HepG2 (cell line): ENCODE data around the gene EYA2. TPM values are rescaled to one million over a fixed set of nuclear protein-coding genes. Genes with fewer than 3 reads are reported as not detected.

Experiments
- ATAC-seq: fragments of 200-7000 bp; cut with Tn5 transposase; 3 replicates; pipeline ENCODE4 v1.9.1; 2020; ENCODE audit warnings: mild to moderate bottlenecking, moderate library complexity
- BruUV-seq: library from RNA; stranded (reverse); fragments of 400-500 nt; replicated peaks from 2 replicates; lab custom pipeline; 2021; lab: Mats Ljungman, UMichigan
- CTCF ChIA-PET: fragments of 300-600 bp; formaldehyde crosslinking; extraction: SDS; loops from one replicate; lab custom pipeline; 2021; ENCODE audit warnings: low total read pairs, inconsistent platforms, low intra/inter-chr PET ratio; lab: Yijun Ruan, JAX
- POLR2A ChIA-PET: fragments of 350-600 bp; sonication (Branson Sonifier 250); formaldehyde crosslinking; loops from one replicate; lab custom pipeline; 2020; ENCODE audit warnings: antibody characterized with exemption, inconsistent platforms; lab: Yijun Ruan, JAX
- DNase-seq: peaks from one replicate; pipeline ENCODE4 v3.0.0-alpha.2; 2015; ENCODE audit warnings: low spot score
- FAIRE-seq: peaks from 3 replicates; lab custom pipeline; 2011; peaks lifted over from hg19 to GRCh38; lab: Jason Lieb, UNC
- H2AFZ ChIP-seq: one replicate; pipeline ENCODE4 v1.6.1; 2011; ENCODE audit warnings: low read length, inconsistent platforms
- H3K27ac ChIP-seq: fragments of 300-600 bp; 3 replicates; pipeline ENCODE4 v1.8.0; 2011; ENCODE audit warnings: mixed run types, mild to moderate bottlenecking, mixed read lengths, low read length, inconsistent platforms; ENCODE audit not compliant: insufficient read depth; ENCODE audit errors: extremely low read length
- H3K27me3 ChIP-seq, 2 experiments: fragments of 200-600 bp in 1 of 2; 2 replicates in 1 of 2; 3 replicates in 1 of 2; pipeline versions ENCODE4 v1.6.0 to v1.8.0; 2011; ENCODE audit warnings: low read length in 2 of 2, mild to moderate bottlenecking in 2 of 2, moderate library complexity in 2 of 2, inconsistent platforms in 1 of 2; ENCODE audit not compliant: insufficient read depth in 2 of 2, control insufficient read depth in 1 of 2
- H3K36me3 ChIP-seq, 2 experiments: fragments of 200-600 bp in 1 of 2; replicated peaks in 1 of 2; 2 replicates in 1 of 2; 3 replicates in 1 of 2; pipeline versions ENCODE4 v1.5.1 to v1.8.0; 2011; ENCODE audit warnings: low read length in 2 of 2, inconsistent platforms in 1 of 2; ENCODE audit not compliant: insufficient read depth in 2 of 2, control insufficient read depth in 1 of 2
- H3K4me1 ChIP-seq: 2 replicates; pipeline ENCODE4 v1.5.1; 2012; ENCODE audit warnings: low read length, inconsistent platforms; ENCODE audit not compliant: insufficient read depth
- H3K4me2 ChIP-seq: 2 replicates; pipeline ENCODE4 v1.6.0; 2011; ENCODE audit warnings: low read depth, low read length, inconsistent platforms
- H3K4me3 ChIP-seq, 3 experiments: fragments of 200-600 bp in 1 of 3; sonication (generic), shearing (Covaris generic) in 1 of 3; replicated peaks in 1 of 3; 2 replicates each; pipeline ENCODE4 v1.5.1; 2011 to 2016; ENCODE audit warnings: low read length in 3 of 3, inconsistent platforms in 2 of 3, low read depth in 2 of 3, mild to moderate bottlenecking in 2 of 3, control low read depth in 1 of 3, mixed read lengths in 1 of 3; ENCODE audit not compliant: insufficient read depth in 1 of 3
- H3K79me2 ChIP-seq: one replicate; pipeline ENCODE4 v1.6.1; 2011; ENCODE audit warnings: low read length, inconsistent platforms; ENCODE audit not compliant: insufficient read depth
- H3K9ac ChIP-seq: 2 replicates; pipeline ENCODE4 v1.6.0; 2011; ENCODE audit warnings: mild to moderate bottlenecking, low read depth, low read length, inconsistent platforms; ENCODE audit not compliant: insufficient read depth
- H3K9me3 ChIP-seq: 2 replicates; pipeline ENCODE4 v1.5.1; 2012; ENCODE audit warnings: mild to moderate bottlenecking, low read length
- H4K20me1 ChIP-seq: 2 replicates; pipeline ENCODE4 v1.6.0; 2011; ENCODE audit warnings: inconsistent platforms, mild to moderate bottlenecking, low read length, moderate library complexity; ENCODE audit not compliant: insufficient read depth
- ATAD3A ChIP-seq: sonication (generic); formaldehyde crosslinking; IDR thresholded peaks from 2 replicates; pipeline ENCODE4 v1.4.0; 2020; ENCODE audit warnings: missing genetic modification reagents
- CEBPZ ChIP-seq: IDR thresholded peaks from 2 replicates; pipeline ENCODE4 v1.6.1; 2012; ENCODE audit warnings: low read length, improper control_type of control experiment
- DNMT3B ChIP-seq: conservative IDR thresholded peaks from 2 replicates; pipeline ENCODE4 v1.6.1; 2016; ENCODE audit warnings: missing biosample characterization, control low read depth
- HOXA5 ChIP-seq: sonication (generic); formaldehyde crosslinking; IDR thresholded peaks from 2 replicates; pipeline ENCODE4 v1.4.0; 2020; ENCODE audit warnings: missing genetic modification reagents
- LRRFIP1 ChIP-seq: sonication (generic); formaldehyde crosslinking; conservative IDR thresholded peaks from 2 replicates; pipeline ENCODE4 v1.4.0; 2020; ENCODE audit warnings: missing genetic modification reagents
- MAX ChIP-seq: IDR thresholded peaks from 2 replicates; pipeline ENCODE4 v1.6.1; 2012; ENCODE audit warnings: inconsistent platforms
- MLX ChIP-seq: IDR thresholded peaks from 2 replicates; pipeline ENCODE4 v1.6.1; 2016
- MNT ChIP-seq: fragments of 450-650 bp; IDR thresholded peaks from 2 replicates; pipeline ENCODE4 v1.6.1; 2016
- NCOA2 ChIP-seq: sonication (generic); formaldehyde crosslinking; IDR thresholded peaks from 2 replicates; pipeline ENCODE4 v1.8.0; 2022; ENCODE audit warnings: inconsistent platforms
- ZNF101 ChIP-seq: sonication (generic); formaldehyde crosslinking; IDR thresholded peaks from 2 replicates; pipeline ENCODE4 v1.4.0; 2020; ENCODE audit warnings: mild to moderate bottlenecking, low read depth, missing genetic modification reagents, borderline replicate concordance
- ZNF207 ChIP-seq: fragments of 450-650 bp; IDR thresholded peaks from 2 replicates; pipeline ENCODE4 v1.6.1; 2016; ENCODE audit warnings: antibody characterized with exemption, borderline replicate concordance
- ZNF512B ChIP-seq: sonication (generic); formaldehyde crosslinking; IDR thresholded peaks from 2 replicates; pipeline ENCODE4 v1.5.1; 2020; ENCODE audit warnings: missing genetic modification reagents, mild to moderate bottlenecking, borderline replicate concordance
- ZNF891 ChIP-seq: sonication (generic); formaldehyde crosslinking; IDR thresholded peaks from 2 replicates; pipeline ENCODE4 v1.5.0; 2020; ENCODE audit warnings: mild to moderate bottlenecking, missing genetic modification reagents
- WGBS: methylation state at CpG from one replicate; pipeline ENCODE4 v1.1.6; 2017; ENCODE audit warnings: low lambda C conversion rate; 5-methylcytosine and 5-hydroxymethylcytosine counted together
- in situ Hi-C: cut with HindIII; loops from 2 replicates; pipeline ENCODE4 v1.10.0; 2017; ENCODE audit warnings: low pct_unique_long_range_greater_than_20kb; ENCODE audit not compliant: extremely low pct_ligation_motif_present
- intact Hi-C: fragments of 100-400 bp; cut with micrococcal nuclease; formaldehyde crosslinking; loops from one replicate; pipeline ENCODE4 v1.10.0; 2022; ENCODE audit not compliant: unreplicated experiment
- polyA plus RNA-seq, 8 experiments: library from polyadenylated mRNA; depleted of rRNA in 3 of 8; stranded (reverse) in 7 of 8; unstranded in 1 of 8; fragments of >200 nt; fragmentation: Illumina TruSeq in 4 of 8; extraction: Trizol in 4 of 8; gene quantifications; 2 replicates each; pipeline versions ENCODE4 v1.2.1 to v1.2.3, GENCODE V29; 2011 to 2016; ENCODE audit warnings: low read depth in 4 of 8, missing spikeins in 1 of 8, mixed read lengths in 1 of 8; ENCODE audit not compliant: insufficient read depth in 1 of 8
- total RNA-seq, 5 experiments: library from RNA; depleted of rRNA; stranded (reverse); fragments of >200 nt; fragmentation: Illumina TruSeq; extraction: Trizol; gene quantifications; 2 replicates each; pipeline ENCODE4 v1.2.3, GENCODE V29; 2016; ENCODE audit warnings: low read depth in 1 of 5

EYA2 gene
- total and polyA plus RNA-seq, 2 of the 13 experiments (the other 11 are each of a cell fraction or from before 2014, with no cell fraction given): not detected

- H3K27ac ChIP-seq: no peak overlapping the region
- 16% methylated on average over 10 of the region's 10 CpGs for WGBS
- CTCF ChIA-PET: no interaction called here
- intact Hi-C loops: no loop called here
- DNase-seq (no peak), ATAC-seq (no peak), FAIRE-seq (no peak)
- no peak overlapping the region for H3K4me3 ChIP-seq
- no peak overlapping the region for H3K9ac ChIP-seq
- POLR2A ChIA-PET: no interaction called here
- no peaks in the 10 kb centered on the region for H3K4me1 ChIP-seq
- no TSS peak for BruUV-seq
- H3K9me3 ChIP-seq: no peaks in the 10 kb centered on the region
- no peak overlapping the region for H3K4me2 ChIP-seq
- no peaks in the 10 kb centered on the region for H3K79me2 ChIP-seq
- peaks cover 11 to 39% of the 10 kb centered on the region in 2 experiments; a peak in 4 of 5 replicates for H3K27me3 ChIP-seq
- H4K20me1 ChIP-seq: no peaks in the 10 kb centered on the region
- H2AFZ ChIP-seq: no peak overlapping the region
- in situ Hi-C loops: no loop called here
- no peaks in the 10 kb centered on the region for H3K36me3 ChIP-seq
- TF ChIP-seq ZNF207 (no peak), ATAD3A (CRISPR knock-in tag) (no peak), DNMT3B (CRISPR knock-in tag) (no peak), ZNF512B (CRISPR knock-in tag) (no peak), CEBPZ (no peak), ZNF101 (CRISPR knock-in tag) (no peak), MLX (no peak), LRRFIP1 (CRISPR knock-in tag) (no peak), HOXA5 (CRISPR knock-in tag) (no peak), ZNF891 (CRISPR knock-in tag) (no peak), MNT (no peak), MAX (no peak), NCOA2 (CRISPR knock-in tag) (no peak)
Observed at GRCh38 chr20:46974669-46975434, 80.2 kb downstream of the EYA2 start.
